Measurements from ENCODE around the gene OR2Z1.

DNA sequence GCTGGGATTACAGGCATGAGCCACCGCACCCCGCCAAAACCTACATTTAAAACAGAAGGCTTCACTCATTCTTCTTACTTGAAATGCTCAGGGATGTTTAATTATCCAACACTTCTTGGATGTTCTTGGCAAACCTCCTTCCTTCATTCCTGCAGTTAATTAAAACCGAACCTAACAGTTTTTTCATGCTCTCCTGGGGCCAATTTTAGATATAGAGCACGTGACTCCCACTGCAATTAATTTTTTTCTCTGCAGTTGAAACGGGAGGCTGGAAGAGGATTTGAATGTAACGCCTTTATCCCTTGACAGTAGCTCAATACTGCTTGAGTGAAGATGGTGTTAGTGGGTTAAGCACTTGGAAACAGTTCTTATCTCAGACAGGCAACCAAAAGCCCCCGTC lies 18.2 kb upstream of the OR2Z1 start:
- TF ChIP-seq CTCF (IDR thresholded peaks at IDR 0.05; ENCODE audit: insufficient read depth, low read length, poor library complexity, severe bottlenecking), result no peak
- no peak for TF ChIP-seq EZH2phosphoT487 (conservative IDR thresholded peaks at IDR 0.05; ENCODE audit: low read length)

All from SU-DHL-6 (cell line).